Suprapubic skin (tissue), 3 donors: ENCODE measurements around the gene CELSR1.

Experiments
- CTCF ChIP-seq, 2 donors: fragments of 200-600 bp in 1 of 2; fragments of 450-650 bp in 1 of 2; sonication (generic) in 1 of 2; IDR thresholded peaks; one replicate each; pipeline ENCODE4 v1.5.1; 2016 to 2019; ENCODE audit warnings: antibody characterized with exemption in 2 of 2, mild to moderate bottlenecking in 1 of 2, moderate library complexity in 1 of 2
- POLR2A ChIP-seq, 2 donors: fragments of 450-650 bp; IDR thresholded peaks; one replicate each; pipeline ENCODE4 v1.6.1; 2017; ENCODE audit warnings: antibody characterized with exemption in 2 of 2, mild to moderate bottlenecking in 2 of 2, moderate library complexity in 2 of 2

- TF ChIP-seq CTCF (IDR thresholded peaks at IDR 0.05) (no peak), POLR2A (IDR thresholded peaks at IDR 0.05) (no peak)
Observed at GRCh38 chr22:46538814-46539160, 1.4 kb upstream of the CELSR1 start.
